HUDEP-2 (cell line): Measurements from ENCODE around the gene MIER2.
A peak's percentile ranks its signal among the peaks of the same experiment; 100 is the strongest.

ENCODE experiments used
- DNase-seq, 76 experiments: peaks; one replicate each; lab custom pipeline; 2025; ENCODE audit not compliant: unreplicated experiment in 76 of 76; lab: John Stamatoyannopoulos, UW

The MIER2 gene

GRCh38 chr19:310141-310651 lies 34.4 kb downstream of the MIER2 start:
- no peak for DNase-seq

- no peak for DNase-seq
Measured at GRCh38 chr19:309206-309565, 35.4 kb downstream of the MIER2 start.

GRCh38 chr19:308471-309205 lies 36.0 kb downstream of the MIER2 start:
- DNase-seq = no peak

GRCh38 chr19:307793-308420 lies 36.7 kb downstream of the MIER2 start:
- DNase-seq = no peak

GRCh38 chr19:307111-307531 lies 37.5 kb downstream of the MIER2 start:
- DNase-seq = no peak

GRCh38 chr19:306151-306900 lies 38.3 kb downstream of the MIER2 start:
- DNase-seq = no peak

- no peak for DNase-seq
Measured at GRCh38 chr19:305240-306150, 39.1 kb downstream of the MIER2 start.

- no peak for DNase-seq
Measured at GRCh38 chr19:296476-297225, 47.9 kb downstream of the MIER2 start.

GRCh38 chr19:295687-296370 lies 48.8 kb downstream of the MIER2 start:
- DNase-seq = no peak

GRCh38 chr19:294946-295686 lies 49.5 kb downstream of the MIER2 start:
- DNase-seq = peak in 26 of 76 experiments; percentile 11 to 52 (median 29)

GRCh38 chr19:294341-294945 lies 50.2 kb downstream of the MIER2 start:
- no peak for DNase-seq

GRCh38 chr19:293436-294110 lies 51.0 kb downstream of the MIER2 start:
- no peak for DNase-seq

- DNase-seq = no peak
Measured at GRCh38 chr19:292951-293350, 51.6 kb downstream of the MIER2 start.

- DNase-seq = no peak
Measured at GRCh38 chr19:292281-292884, 52.2 kb downstream of the MIER2 start.

- no peak for DNase-seq
Measured at GRCh38 chr19:291561-292280, 52.9 kb downstream of the MIER2 start.

- DNase-seq = no peak
Measured at GRCh38 chr19:291006-291521, 53.5 kb downstream of the MIER2 start, which contains the start of gene PLPP2. Gene PLPP2 (minus strand): TSS chr19:291403. CDS start chr19:291336, 67 bp downstream.
